Islet of Langerhans (tissue), 1 donor: Measurements from ENCODE around the gene SEMA3F.

ENCODE experiments used
- FAIRE-seq: peaks from one replicate; lab custom pipeline; 2011; peaks lifted over from hg19 to GRCh38; lab: Jason Lieb, UNC

The SEMA3F gene

GRCh38 chr3:50156549-50157493 is 1.7 kb downstream of the SEMA3F start:
- no peak for FAIRE-seq

DNA sequence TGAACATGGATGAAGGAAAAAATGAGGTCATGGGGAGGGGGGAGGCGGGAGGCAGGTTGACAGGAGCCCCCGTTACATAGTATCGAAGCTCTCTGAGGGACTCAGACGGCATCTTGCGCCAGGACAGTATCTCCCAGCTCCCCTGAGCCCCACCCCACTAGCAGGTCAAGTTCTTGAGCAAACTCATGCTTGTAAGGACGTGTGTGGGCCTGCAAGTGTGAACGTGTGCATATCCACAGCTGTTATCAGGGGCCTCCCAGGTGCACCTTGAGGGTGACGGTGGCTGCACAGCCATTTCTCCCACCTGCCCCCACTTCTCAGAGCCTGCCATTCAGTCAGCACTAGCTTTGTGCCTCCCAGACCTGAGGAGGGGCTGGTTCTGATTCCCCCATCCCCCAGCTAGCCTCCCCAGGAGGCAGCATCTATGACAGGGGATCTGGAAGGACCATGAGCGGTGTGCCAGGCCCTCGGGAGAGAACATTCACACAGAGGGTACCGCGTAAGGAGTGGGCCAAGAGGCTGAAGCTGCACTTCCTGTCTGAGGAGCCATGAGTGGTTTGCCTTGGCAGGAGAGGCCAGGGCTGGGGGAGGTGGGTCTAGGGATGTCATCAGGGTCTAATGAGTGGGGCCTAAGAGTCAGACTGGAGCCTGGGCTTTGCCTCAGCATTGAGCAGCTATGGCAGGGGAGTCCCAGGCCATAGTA is 2.9 kb downstream of the SEMA3F start:
- FAIRE-seq: no peak

DNA sequence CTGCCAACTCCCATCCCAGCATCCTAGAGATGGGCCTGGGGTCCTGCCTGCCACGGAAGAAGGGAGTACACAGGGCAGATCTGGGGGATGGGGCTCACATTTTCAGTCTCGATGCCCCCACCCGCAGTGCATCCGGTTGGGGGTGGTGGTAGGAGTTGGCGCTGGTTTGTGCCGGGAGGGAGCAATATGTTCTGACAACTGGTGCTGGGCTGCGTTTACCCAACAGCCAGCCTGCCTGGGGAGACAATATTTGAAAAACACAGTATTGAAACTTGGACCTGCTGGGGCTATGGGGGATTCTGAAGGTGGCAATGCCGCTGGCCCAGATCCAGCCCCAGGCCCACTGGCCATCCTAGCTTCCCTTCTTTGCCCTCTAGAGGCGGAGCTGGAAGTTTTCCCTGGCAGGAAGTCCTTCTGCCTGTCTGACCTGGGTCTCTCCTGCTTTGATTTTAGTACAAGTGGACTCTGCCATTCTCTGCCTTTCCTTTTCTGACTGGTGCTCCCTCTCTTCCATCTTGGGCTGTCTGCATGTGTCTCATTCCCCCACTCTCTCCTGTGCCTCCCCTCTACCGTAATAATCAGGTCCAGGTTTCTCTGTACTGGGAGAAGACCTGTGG is 3.5 kb downstream of the SEMA3F start:
- FAIRE-seq: no peak

GRCh38 chr3:50160561-50160983 is 5.4 kb downstream of the SEMA3F start:
- no peak for FAIRE-seq

DNA sequence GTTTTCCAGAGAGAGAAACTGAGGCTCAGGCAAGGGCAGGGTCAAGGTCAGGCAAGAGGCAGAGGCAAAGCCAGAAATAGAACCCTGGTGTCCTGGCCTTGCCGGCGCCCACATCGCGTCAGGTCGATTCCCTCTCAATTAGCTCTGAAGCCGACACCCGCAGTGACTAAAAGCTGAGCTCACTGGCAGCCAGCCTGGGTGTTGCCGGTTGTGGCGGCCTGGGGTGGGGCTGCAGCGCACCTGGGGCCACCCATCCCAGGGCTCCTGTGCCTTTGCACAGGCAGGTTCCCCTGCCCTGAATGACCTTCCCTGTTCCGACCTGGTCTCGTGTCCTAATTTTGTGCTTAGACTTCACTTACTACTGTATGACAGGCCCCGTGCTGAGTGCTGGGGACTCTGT is 6.2 kb downstream of the SEMA3F start:
- no peak for FAIRE-seq

DNA sequence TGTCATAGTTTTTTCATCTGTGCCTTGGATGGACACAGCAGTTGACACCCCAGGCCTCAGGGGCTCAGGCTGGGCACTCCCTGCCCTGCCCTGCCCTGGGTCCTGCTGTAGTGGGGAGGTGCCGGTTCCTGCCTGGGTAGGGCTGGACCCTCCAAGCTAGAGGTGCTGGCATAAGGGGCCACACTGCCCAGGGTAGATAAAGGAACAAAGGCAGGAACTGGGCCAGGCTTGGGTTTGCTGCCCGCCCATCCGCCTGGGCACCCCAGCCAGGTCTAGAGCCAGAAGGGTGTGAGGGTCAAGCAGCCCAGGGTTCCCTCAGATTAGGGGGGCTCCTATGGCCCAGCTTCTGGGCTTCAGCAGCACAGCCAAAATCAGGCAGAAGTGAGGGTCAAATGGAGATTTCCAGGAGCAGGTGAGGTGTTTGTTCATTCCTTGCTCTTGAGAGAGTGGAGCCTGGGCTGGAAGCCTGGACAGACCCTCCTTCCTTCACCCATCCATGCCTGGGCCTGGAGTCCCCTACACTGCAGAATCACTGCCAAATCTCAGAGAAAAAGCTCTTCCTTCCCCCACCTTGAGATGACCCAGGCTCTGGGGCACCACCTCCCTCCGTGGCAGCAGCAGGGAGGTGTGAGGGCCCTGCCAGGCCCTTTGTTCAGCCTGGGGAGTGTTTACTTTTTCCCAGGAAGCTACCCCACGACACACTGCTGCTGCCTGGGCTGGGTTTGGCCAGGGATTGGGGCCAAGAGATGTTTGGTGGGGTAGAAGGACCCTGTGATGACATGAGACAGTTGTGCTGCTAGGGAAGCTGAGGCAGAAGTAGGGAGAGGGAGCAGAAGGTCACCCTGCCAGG is 7.1 kb downstream of the SEMA3F start:
- no peak for FAIRE-seq

GRCh38 chr3:50163572-50164455 is 8.7 kb downstream of the SEMA3F start:
- FAIRE-seq: no peak

GRCh38 chr3:50164481-50164880 is 9.4 kb downstream of the SEMA3F start:
- FAIRE-seq: no peak

- no peak for FAIRE-seq
Observed at GRCh38 chr3:50164984-50165909, 10.1 kb downstream of the SEMA3F start.

GRCh38 chr3:50165910-50166538 is 10.9 kb downstream of the SEMA3F start:
- FAIRE-seq: no peak

DNA sequence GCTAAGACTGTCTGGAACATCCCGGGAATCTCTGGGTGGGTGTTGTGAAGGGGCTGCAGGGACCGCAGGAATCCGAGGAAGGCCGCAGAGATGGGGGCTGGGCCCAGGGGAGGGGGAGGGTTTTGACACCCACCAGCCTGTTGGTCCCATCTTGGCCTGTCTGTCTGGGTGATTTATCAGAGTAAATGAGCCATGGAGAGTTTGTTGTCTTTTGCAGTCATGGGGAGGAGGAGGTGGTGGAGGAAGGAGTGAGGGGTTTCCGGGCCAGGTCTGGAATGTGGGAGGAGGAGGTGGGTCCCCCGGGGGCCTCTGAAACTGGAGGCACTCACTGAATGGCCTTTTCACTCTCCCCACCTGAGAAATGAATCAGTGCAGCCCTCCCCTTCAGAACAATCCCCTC is 11.5 kb downstream of the SEMA3F start:
- no peak for FAIRE-seq

DNA sequence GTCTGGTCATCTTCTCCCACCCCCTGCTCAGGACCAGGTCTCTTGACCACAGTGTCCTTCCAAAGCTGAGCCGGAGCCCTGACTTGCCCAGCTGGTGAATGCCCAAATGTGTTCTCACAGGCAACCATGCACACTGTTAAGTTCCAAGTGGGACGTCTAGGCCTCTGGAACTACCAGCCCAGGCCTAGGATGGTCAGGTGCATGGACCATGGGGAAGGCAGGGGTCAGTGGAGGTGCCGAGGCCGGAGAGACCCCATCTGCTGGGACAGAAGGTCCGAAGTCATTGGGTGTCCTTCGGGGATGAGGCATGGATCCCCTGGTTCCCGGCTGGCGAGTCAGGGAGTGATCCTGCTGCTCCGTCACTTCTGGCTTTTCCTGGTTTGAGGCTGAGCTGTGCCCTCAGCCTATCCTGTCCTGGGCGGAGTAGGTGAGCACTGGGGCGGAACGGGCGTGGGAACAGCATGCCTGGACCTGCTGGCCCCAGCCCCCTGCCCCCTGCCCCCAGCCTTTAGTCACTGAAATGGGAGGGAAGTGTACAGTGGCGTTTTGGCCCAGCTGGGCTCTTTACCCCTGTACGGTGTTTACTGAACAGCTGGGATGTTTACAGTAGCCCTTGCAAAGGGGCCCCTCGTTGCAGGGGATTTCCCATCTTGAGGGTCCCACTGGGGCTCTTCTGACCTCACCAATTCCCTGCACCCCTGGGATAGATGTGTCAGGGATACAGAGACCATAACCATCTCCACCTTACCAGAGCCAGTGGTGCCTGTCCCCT is 12.1 kb downstream of the SEMA3F start:
- FAIRE-seq: no peak

GRCh38 chr3:50167841-50168209 is 12.7 kb downstream of the SEMA3F start:
- no peak for FAIRE-seq

GRCh38 chr3:50168388-50168787 is 13.3 kb downstream of the SEMA3F start:
- FAIRE-seq: no peak

- no peak for FAIRE-seq
Observed at GRCh38 chr3:50168791-50169190, 13.7 kb downstream of the SEMA3F start.

- FAIRE-seq: no peak
Observed at GRCh38 chr3:50169232-50169832, 14.2 kb downstream of the SEMA3F start.

- no peak for FAIRE-seq
Observed at GRCh38 chr3:50169858-50170257, 14.7 kb downstream of the SEMA3F start.

GRCh38 chr3:50170689-50171088 is 15.6 kb downstream of the SEMA3F start:
- no peak for FAIRE-seq
